ENCODE results near the gene PRRX1.

PRRX1 gene

GRCh38 chr1:170758992-170759391, 95.1 kb downstream of the PRRX1 start:
- no peaks in the 10 kb centered on the region for H3K79me2 ChIP-seq
- no peak overlapping the region for H3K4me3 ChIP-seq (ENCODE audit: low read depth, low read length)
- no peak overlapping the region for H2AFZ ChIP-seq
- TF ChIP-seq, protein P1, sequence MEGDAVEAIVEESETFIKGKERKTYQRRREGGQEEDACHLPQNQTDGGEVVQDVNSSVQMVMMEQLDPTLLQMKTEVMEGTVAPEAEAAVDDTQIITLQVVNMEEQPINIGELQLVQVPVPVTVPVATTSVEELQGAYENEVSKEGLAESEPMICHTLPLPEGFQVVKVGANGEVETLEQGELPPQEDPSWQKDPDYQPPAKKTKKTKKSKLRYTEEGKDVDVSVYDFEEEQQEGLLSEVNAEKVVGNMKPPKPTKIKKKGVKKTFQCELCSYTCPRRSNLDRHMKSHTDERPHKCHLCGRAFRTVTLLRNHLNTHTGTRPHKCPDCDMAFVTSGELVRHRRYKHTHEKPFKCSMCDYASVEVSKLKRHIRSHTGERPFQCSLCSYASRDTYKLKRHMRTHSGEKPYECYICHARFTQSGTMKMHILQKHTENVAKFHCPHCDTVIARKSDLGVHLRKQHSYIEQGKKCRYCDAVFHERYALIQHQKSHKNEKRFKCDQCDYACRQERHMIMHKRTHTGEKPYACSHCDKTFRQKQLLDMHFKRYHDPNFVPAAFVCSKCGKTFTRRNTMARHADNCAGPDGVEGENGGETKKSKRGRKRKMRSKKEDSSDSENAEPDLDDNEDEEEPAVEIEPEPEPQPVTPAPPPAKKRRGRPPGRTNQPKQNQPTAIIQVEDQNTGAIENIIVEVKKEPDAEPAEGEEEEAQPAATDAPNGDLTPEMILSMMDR (IDR thresholded peaks at IDR 0.05) = no peak
- H3K4me1 ChIP-seq = no peaks in the 10 kb centered on the region
- H3K27me3 ChIP-seq (ENCODE audit: control insufficient read depth, insufficient read depth, low read length) = no peaks in the 10 kb centered on the region
- no peaks in the 10 kb centered on the region for H3K36me3 ChIP-seq (ENCODE audit: control insufficient read depth, insufficient read depth, low read length)
- H3K4me2 ChIP-seq (ENCODE audit: low read length) = no peak overlapping the region
- no peak overlapping the region for H3K9ac ChIP-seq
- H3K9me3 ChIP-seq (ENCODE audit: control insufficient read depth, low read length) = no peaks in the 10 kb centered on the region
- H3K27ac ChIP-seq = no peak overlapping the region

DNA sequence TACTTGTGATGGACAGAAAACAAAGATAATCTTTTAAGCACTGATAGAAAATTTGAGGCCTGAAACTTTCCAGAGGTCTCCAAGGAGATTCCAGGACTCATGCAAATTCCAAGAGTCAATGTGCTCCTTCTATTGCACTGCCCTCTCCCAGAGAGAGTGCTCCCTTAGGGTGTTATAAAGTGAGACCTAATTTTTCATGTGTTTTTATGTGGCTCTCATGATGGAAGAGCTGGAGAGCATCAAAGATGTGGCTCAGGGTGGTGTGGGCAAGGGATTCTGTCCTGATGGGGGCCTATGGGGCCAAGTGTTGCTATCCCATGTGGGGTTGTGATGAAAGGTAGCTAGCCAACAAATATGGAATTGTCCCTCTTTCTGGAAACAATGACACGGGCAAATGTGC, 101.3 kb downstream of the PRRX1 start:
- Histone ChIP-seq H3K79me2 (no peaks in the 10 kb centered on the region), H3K9ac (no peak overlapping the region), H3K27me3 (ENCODE audit: control insufficient read depth, insufficient read depth, low read length) (no peaks in the 10 kb centered on the region), H3K27ac (no peak overlapping the region), H3K4me1 (no peaks in the 10 kb centered on the region), H3K4me2 (ENCODE audit: low read length) (no peak overlapping the region), H2AFZ (no peak overlapping the region), H3K36me3 (ENCODE audit: control insufficient read depth, insufficient read depth, low read length) (no peaks in the 10 kb centered on the region), H3K9me3 (ENCODE audit: control insufficient read depth, low read length) (no peaks in the 10 kb centered on the region), H3K4me3 (ENCODE audit: low read depth, low read length) (no peak overlapping the region)
- TF ChIP-seq, protein P1 (IDR thresholded peaks at IDR 0.05) = no peak

DNA sequence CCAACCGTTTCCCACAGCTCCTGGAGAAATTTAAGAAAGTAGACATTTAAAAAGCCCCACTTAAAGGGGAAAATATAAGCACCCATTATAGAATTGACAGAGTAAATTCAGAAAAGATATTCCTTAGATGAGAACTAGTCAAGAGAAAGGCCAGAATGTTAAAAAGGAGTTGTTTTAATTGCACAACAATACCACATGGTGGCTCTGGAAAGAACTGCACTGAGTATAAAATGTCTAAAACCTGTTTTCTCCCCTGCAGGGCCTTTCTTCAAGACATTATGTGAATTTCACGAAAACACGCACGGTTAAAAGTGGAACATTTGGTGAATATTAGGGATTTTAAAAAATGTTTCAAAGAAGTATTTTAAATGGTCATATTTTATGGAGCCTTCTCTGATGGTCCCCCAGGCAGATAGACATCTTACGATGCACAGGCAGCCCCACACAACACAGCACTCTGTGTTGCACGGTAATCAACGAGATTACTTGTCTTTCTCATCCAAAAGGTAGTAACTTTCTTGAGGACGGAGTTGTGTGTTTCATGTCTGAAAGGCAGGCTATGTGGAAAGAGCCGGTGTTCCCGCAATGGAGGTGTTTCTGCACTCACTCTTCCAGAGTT, 101.9 kb downstream of the PRRX1 start:
- no peak overlapping the region for H3K4me3 ChIP-seq (ENCODE audit: low read depth, low read length)
- no peak overlapping the region for H3K4me2 ChIP-seq (ENCODE audit: low read length)
- no peaks in the 10 kb centered on the region for H3K79me2 ChIP-seq
- H3K27me3 ChIP-seq (ENCODE audit: control insufficient read depth, insufficient read depth, low read length) = no peaks in the 10 kb centered on the region
- H2AFZ ChIP-seq = no peak overlapping the region
- TF ChIP-seq, protein P1 (IDR thresholded peaks at IDR 0.05) = no peak
- no peak overlapping the region for H3K27ac ChIP-seq
- no peaks in the 10 kb centered on the region for H3K9me3 ChIP-seq (ENCODE audit: control insufficient read depth, low read length)
- no peaks in the 10 kb centered on the region for H3K36me3 ChIP-seq (ENCODE audit: control insufficient read depth, insufficient read depth, low read length)
- no peaks in the 10 kb centered on the region for H3K4me1 ChIP-seq
- no peak overlapping the region for H3K9ac ChIP-seq

DNA sequence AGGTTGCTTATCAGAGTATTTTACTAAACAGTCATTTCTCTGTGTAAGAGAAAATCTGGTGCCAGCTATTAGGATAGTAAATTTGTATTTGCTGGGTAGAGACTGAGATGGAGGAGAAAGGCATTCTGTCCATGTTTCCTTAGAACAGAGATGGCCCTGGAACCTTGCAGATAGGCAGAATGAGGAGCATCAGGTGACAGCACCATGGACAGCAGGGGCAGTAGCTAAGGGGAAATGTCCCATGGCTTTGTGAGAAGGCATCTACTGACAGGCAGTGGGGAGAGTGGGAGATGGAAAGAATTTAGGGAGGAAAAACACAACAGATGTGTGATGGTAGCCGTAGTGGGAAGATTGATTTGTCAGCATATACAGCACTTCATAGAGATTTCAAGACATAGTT, 105.0 kb downstream of the PRRX1 start:
- Histone ChIP-seq H3K79me2 (no peaks in the 10 kb centered on the region), H3K4me3 (ENCODE audit: low read depth, low read length) (no peak overlapping the region), H3K4me2 (ENCODE audit: low read length) (no peak overlapping the region), H3K9me3 (ENCODE audit: control insufficient read depth, low read length) (no peaks in the 10 kb centered on the region), H3K4me1 (no peaks in the 10 kb centered on the region), H3K36me3 (ENCODE audit: control insufficient read depth, insufficient read depth, low read length) (no peaks in the 10 kb centered on the region), H3K27ac (no peak overlapping the region), H2AFZ (no peak overlapping the region), H3K9ac (no peak overlapping the region), H3K27me3 (ENCODE audit: control insufficient read depth, insufficient read depth, low read length) (no peaks in the 10 kb centered on the region)
- TF ChIP-seq, protein P1 (IDR thresholded peaks at IDR 0.05) = no peak

GRCh38 chr1:170769691-170770090, 105.8 kb downstream of the PRRX1 start:
- TF ChIP-seq, protein P1 (IDR thresholded peaks at IDR 0.05) = no peak
- no peaks in the 10 kb centered on the region for H3K9me3 ChIP-seq (ENCODE audit: control insufficient read depth, low read length)
- no peaks in the 10 kb centered on the region for H3K27me3 ChIP-seq (ENCODE audit: control insufficient read depth, insufficient read depth, low read length)
- no peaks in the 10 kb centered on the region for H3K79me2 ChIP-seq
- no peak overlapping the region for H3K27ac ChIP-seq
- no peaks in the 10 kb centered on the region for H3K4me1 ChIP-seq
- H3K4me2 ChIP-seq (ENCODE audit: low read length) = no peak overlapping the region
- no peak overlapping the region for H2AFZ ChIP-seq
- no peak overlapping the region for H3K9ac ChIP-seq
- no peaks in the 10 kb centered on the region for H3K36me3 ChIP-seq (ENCODE audit: control insufficient read depth, insufficient read depth, low read length)
- no peak overlapping the region for H3K4me3 ChIP-seq (ENCODE audit: low read depth, low read length)
